ENCODE measurements around the gene RNU4-1. TPM values are rescaled to one million over a fixed set of nuclear protein-coding genes. Genes with fewer than 3 reads are reported as not detected.

Gene RNU4-1
- total and polyA plus RNA-seq, 2 donors (not counting 3 experiments of a cell fraction or from before 2014, with no cell fraction given): under 0.01 to 2,141 TPM

GRCh38 chr12:120316798-120317223 lies 23.8 kb upstream of the RNU4-1 start:
- TSS peak; percentile 90 for BruUV-seq (replicated peaks)
- Histone ChIP-seq H3K4me2 (ENCODE audit: insufficient read depth, low read length) (peak overlapping the region; percentile 82), H3K27ac (ENCODE audit: insufficient read depth, low read depth, low read length) (peak overlapping the region; percentile 61), H3K27me3 (ENCODE audit: control insufficient read depth in 2 of 2, insufficient read depth in 2 of 2, low read length in 2 of 2) (peaks cover 0 to 6% of the 10 kb centered on the region in 2 experiments), H3K36me3 (ENCODE audit: control insufficient read depth in 2 of 2, extremely low read depth in 1 of 2, insufficient read depth in 2 of 2, low read length in 2 of 2) (no peaks in the 10 kb centered on the region), H3K4me3 (replicated peaks in 1 of 3; ENCODE audit: insufficient read depth in 1 of 3, low read depth in 1 of 3, low read length in 3 of 3) (peak overlapping the region; percentile 21 to 63 (median 56)), H4K20me1 (replicated peaks; ENCODE audit: control insufficient read depth, extremely low read depth, insufficient read depth, low read length) (no peaks in the 10 kb centered on the region), H3K9ac (replicated peaks; ENCODE audit: extremely low read depth, insufficient read depth, low read length) (peak overlapping the region; percentile 73), H2AFZ (ENCODE audit: low read depth, low read length) (peak overlapping the region; percentile 85), H3K4me1 (ENCODE audit: control insufficient read depth, extremely low read depth, insufficient read depth, low read length) (peaks cover 10% of the 10 kb centered on the region), H3K79me2 (ENCODE audit: control insufficient read depth, insufficient read depth, low read length) (no peaks in the 10 kb centered on the region), H3K9me1 (replicated peaks; ENCODE audit: control insufficient read depth, extremely low read depth, insufficient read depth, low read length) (no peaks in the 10 kb centered on the region), H3K9me3 (replicated peaks; ENCODE audit: control insufficient read depth, insufficient read depth, low read length) (no peaks in the 10 kb centered on the region)
- ChIA-PET CTCF (interaction anchor here (0.7 to 7.1 kb wide), 4 partner anchors 9 to 24 kb away, joined by 3 to 72 read pairs (median 4); partner anchors contain the start of genes RNU4-1 and SIRT4), POLR2A (interaction anchor here (1.1 to 2.2 kb wide), 4 partner anchors 14 to 116 kb away, joined by 3 to 14 read pairs (median 6); partner anchors contain the start of genes RNU4-1, RNU4-2, RPLP0 and SIRT4)
- FAIRE-seq (peak; percentile 33), DNase-seq (ENCODE audit: low read depth, low spot score) (no peak)
- TF ChIP-seq POLR2AphosphoS5 (IDR thresholded peaks at IDR 0.05; ENCODE audit: insufficient read depth, low read depth, low read length): no peak
- TF ChIP-seq POLR2A (IDR thresholded peaks at IDR 0.05; ENCODE audit: low read depth, low read length): no peak
- no peak for TF ChIP-seq JUN (IDR thresholded peaks at IDR 0.05; ENCODE audit: borderline replicate concordance, insufficient read depth, insufficient read length, low read depth)
- TF ChIP-seq FOS (IDR thresholded peaks at IDR 0.05; ENCODE audit: borderline replicate concordance, insufficient read depth, low read length): no peak
- no peak for TF ChIP-seq CTCF (IDR thresholded peaks at IDR 0.05; ENCODE audit: extremely low read depth in 1 of 2, insufficient read depth in 1 of 2, low read depth in 1 of 2, low read length in 2 of 2)
- TF ChIP-seq GATA2 (IDR thresholded peaks at IDR 0.05; ENCODE audit: insufficient read depth, insufficient read length, low read depth, low read length): no peak
- TF ChIP-seq EZH2 (IDR thresholded peaks at IDR 0.05; ENCODE audit: borderline replicate concordance, low read depth, low read length, severe bottlenecking): no peak
- TF ChIP-seq MAX (IDR thresholded peaks at IDR 0.05; ENCODE audit: insufficient read depth, insufficient read length): no peak
- TF ChIP-seq MYC (IDR thresholded peaks at IDR 0.05; ENCODE audit: low read depth, low read length): no peak
- dilution Hi-C loops (cut with MboI; ENCODE audit: extremely low pct_ligation_motif_present, low sequenced_read_pairs): no loop called here
- intact Hi-C loops (cut with micrococcal nuclease): loop anchor here (1.0 kb wide), 2 partner anchors 15 to 24 kb away; partner anchors contain the start of genes RNU4-1 and SIRT4
